GM18867 (cell line): ENCODE results near the gene HTRA2.
A peak's percentile ranks its signal among the peaks of the same experiment; 100 is the strongest.

Experiments
- ATAC-seq: cut with Tn5 transposase; IDR thresholded peaks from one replicate; pipeline ENCODE4 v1.9.1; 2021; ENCODE audit warnings: mild to moderate bottlenecking, moderate library complexity; ENCODE audit not compliant: unreplicated experiment

The HTRA2 gene

DNA sequence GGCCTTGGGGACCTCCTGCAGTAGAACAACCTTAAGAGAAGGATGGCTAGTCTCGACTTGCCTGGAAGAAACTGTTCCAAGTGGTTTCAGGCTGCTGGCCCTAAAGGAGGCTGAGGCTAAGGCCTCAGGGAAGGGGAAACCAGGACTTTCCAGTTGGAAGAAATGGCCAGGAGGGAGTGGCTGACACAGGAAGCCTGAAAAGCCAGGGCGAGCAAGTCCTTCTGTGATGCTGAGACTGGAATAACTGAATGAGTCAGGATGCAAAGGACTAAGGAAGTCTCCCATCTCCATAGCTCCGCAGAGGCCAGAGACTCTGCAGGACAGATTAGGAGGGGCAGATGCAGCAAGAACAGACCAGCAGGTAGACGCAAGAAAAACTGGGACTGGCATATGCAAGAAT is 7.4 kb downstream of the HTRA2 start:
- no peak for ATAC-seq

DNA sequence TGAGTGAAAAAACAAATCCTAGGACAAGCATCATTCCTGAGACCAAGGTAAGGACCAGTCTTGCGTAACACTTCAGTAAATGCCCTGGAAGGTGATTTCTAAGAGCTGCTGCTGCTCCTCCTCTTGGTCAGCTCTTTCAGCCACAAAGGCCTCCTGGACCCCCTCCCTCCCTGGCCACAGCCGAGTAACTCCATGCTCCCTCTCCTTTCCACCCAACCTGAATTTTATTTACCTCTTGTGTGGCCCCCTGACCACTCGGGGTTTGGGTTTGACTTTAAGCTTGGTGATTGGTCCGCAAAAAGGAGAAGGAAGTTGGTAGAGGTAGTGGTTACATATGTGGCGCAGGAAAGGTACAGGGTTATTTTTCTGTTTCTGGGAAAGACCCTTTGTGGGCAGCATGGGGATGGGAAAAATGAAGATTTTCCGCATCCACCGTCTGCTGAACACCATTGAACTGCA is 9.2 kb downstream of the HTRA2 start:
- ATAC-seq: no peak

DNA sequence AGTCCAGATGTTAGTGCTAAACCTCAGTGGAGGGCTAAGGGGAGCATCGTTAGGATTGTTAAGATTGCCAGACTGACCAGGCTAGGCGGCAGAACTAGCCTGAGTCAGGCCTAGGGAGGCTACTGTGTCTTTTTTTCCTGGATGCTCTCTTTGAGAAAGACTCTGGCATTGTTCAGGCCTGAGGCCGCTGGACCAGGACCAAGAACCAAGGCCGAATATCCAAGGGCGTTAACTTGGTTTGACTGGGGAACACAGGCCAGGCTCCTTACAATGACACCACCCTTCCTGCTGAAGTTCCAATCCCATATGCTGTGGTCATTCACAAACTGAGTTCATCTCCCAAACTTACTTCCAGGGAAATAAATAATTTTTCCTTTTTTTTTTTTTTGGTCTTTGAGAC is 10.6 kb downstream of the HTRA2 start:
- no peak for ATAC-seq

DNA sequence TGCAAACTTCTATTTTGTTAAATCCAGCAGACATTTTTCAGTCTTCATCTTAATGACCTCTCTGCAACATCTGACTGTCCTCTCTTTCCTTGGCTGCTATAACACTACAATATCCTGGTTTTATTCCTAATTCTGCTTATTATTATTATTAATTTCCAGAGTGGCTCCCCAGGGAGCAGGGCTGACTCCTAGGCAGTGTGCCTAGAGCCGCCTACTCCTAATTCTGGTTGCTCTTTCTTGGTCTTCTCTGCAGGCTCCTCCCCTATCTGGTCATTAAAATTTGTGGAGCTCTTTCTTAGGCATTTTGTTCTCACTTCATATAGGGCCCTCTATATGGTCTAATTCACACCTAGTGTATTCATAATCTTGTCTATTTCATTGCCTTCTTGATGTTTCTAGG is 13.2 kb downstream of the HTRA2 start:
- no peak for ATAC-seq

DNA sequence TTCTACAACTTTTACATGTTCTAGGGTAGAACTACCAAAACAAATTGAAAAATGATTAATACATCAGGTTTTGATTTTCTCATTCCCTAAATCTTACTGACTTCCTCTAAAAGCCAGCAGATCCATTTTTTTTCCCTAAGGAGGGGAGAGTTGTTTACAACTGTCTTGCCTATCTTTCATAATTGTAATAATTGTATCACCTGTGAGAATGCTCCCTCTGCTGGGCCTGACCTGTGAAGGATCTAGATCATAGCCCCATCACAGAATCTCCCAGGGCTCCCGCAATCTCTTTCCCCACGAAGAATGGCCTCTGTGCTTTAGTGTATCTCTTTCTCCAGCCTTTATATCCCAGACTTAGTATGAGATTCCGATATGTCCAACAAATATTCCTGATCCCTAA is 14.9 kb downstream of the HTRA2 start:
- no peak for ATAC-seq

DNA sequence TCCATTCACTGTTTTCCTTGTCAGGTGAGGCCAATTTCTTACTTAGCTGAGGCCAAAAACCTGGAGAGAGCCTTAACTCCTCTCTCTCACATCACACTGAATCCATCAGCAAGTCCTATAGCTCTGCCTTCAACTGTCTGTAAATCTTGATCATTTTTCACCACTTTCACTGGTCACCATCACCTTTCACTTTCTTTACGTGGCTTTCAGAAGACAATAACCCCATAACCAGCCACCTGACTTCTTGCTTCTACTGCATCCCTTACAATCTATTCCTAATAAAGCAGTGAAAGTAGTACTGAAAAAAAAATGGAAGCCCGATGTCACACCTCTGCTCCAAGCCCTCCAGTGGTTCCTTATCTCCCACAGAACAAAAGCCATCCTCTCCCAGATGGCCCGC is 16.3 kb downstream of the HTRA2 start:
- no peak for ATAC-seq

DNA sequence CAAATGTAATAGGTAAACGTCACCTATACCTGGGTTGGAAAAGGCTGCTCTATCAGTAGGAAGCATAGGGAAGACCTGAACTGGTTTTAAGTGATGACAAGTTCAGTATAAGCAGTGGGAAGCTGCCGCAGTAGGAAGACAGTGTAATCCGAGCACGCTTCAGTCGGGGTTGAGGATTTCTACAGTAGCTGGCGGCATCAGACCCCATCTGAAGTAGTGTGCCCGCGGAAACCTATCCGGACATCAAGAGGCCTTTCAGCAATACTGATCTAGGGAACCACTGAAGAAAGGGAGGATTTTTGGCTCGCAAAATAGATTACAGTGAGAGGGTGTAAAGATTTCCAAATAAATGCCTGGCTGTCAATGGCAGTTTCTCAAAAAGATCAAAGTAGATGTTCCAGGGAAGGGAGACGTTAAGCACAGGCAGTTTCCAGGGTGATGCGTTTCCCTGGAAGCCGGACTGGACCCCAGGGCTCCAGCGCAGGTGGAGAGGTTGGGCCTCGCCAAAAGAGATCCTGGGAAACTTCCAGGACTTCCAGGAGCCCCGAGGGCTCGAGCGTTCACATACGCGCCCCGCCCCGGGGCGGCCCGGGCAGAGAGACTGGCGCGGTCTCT is 18.7 kb downstream of the HTRA2 start:
- ATAC-seq: no peak

DNA sequence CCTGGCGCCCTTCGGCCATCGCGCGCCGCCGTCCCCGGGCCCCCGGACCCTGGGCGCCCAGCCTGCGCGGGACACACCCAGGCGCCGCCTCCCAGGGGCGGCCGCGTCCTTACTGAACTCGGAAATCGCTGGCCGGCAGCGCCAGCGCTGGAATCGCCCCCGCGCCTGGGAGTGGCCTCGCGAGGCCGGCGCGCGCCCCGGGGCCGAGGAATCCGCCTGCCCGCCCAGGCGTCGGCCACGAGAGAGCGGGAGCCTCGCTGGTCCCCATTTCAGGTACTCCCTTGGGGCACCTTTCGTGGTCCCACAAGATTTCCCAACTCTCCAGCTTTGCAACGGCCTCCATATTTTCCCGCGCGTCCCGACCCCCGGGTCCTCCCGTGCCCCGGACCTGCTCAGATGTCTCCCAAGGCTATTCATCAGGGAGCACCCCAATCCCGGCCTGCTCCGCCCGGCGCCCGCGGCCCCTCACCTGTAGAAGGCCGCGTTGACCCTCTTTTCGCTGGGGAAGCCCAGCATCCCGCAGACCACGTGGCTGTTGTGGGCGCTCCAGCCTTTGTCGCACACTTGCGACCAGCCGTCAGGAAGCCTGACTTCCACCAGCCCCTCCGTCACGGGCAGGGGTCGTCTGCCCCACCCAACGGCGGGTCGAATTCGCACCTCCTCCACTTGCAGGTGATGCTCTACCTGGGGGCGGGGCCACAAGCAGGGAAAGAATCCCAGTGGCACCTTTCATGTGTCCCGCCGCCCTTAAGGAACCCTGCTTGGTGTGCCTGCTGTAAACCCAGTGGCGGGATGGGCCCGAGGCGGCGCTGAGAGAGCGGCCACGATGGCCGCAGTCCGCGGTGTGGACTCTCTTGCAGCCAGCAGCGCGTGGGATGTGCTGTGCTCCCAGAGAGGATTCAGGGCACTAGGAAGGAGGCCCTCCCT is 19.4 kb downstream of the HTRA2 start:
- peak; percentile 34 for ATAC-seq

DNA sequence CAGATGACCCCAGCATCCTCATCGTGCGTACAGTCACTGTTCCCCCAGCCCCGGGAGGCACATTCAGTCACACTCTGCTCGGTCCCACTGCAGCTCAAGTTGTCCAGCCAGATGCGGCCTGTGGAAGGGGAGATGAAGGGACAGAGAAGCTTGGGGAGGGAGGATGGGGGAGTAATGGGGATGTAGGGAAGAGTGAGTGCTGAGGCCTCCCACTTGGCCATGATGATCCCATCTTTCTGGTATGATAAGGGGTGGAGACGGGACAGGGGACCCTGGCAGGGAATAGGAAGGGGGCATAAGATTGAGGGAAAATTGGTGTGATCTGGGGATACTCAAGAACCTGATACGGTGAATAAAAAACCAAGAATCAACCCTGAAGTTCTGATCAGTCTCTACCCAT is 20.5 kb downstream of the HTRA2 start:
- ATAC-seq: no peak

DNA sequence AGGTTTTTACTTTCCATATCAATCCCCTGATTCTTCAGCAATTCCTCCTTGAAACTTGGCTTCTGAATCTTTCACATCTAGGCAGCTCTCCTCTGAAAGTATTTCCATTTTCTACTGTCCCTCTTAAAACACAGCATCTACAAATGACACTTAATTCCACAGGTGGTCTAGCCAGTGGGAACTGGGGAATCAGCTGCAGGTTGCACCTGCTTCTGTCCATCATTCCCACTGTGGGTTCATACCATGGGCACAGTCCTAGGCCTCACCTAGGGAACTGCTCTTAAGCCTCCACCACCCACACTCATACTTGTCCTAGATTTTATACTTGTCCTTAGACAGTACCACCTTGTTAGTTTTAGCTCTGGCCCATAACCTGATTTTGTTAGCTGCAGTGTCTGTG is 21.8 kb downstream of the HTRA2 start:
- ATAC-seq: no peak

DNA sequence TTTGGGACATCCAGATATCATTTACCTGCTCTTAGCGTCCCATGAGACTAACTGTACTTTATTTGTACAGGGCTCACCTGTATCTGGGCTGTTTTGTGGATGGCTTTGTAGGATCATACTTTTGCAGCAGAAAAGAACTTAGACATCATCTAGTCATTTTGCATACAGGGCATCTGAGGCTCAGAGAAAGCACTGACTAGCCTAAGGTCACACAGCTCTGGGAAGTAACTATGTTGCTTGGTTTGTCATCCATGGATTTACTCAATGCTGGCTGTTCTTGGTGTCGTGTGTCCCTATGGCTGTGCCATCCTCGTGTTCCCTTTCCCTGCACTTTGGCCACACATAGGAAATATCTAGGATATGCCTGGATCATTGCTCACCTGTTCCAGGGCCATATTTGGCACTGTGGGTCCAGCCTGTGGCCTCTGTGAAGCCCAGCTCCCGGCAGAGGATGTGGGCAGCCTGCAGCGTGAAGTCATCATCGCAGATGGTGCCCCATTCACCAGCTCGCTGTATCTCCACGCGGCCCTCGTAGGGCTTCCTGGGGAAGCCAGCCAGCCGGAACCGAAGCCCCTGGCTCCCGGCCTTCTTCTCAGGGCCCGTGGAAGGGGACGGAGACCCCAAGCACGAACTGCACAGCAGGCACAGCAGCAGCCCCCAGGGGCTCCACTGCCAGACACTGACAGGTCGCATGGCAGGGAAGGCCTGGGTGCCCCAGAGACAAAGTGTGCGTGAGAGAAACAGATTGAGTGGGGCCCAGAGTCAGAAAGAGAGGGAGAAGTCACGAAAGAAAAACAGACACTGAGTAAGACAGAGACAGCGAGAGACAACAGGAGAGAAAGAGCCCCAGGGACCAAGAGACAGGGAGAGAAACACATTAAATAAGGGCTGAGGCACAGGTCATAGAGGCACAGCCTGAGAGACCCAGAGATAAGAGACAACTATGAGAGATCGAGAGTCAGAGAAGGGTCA is 22.5 kb downstream of the HTRA2 start:
- ATAC-seq: no peak

DNA sequence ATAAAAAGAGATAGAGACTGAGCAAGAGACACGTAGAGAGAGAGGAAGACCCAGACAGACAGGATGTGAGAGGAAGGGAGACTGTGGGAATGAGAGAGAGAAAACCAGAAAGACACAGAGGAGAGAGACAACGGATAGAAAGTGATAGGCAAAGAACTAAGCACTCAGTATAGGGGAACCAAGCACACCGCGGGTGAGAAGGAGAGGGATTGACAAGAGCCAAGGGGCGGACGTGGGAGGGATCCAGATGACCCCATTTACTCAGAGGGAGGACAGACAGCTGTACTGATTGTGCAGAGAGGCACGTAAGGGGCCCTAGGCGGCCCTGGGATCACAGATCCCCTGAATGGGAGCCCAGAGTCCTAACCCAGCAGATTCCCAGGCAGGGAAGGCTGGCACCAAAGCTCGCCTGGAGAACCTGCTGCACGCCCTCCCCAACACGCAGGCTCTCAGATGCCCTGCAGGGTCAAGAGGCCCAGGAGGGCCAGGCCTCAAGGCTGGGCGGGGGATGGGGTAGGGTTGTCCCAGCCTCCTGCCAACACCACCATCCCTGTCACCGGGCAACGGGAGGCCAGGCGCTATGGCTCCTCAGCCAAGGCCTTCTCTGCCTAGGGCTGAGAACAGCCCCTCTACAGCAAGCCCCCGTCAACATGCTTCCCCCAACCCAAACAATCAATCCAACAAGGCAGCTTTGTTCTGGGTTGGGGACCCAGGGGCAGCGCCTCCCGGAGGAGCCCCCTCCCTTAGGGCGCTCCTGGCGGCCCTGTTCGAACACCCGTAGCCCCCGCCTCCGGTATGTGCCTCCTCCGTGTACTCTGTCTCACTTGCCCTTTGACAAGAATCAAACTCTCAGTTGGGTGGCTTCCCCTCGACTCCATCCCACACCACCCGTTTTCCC is 23.4 kb downstream of the HTRA2 start:
- ATAC-seq: no peak

DNA sequence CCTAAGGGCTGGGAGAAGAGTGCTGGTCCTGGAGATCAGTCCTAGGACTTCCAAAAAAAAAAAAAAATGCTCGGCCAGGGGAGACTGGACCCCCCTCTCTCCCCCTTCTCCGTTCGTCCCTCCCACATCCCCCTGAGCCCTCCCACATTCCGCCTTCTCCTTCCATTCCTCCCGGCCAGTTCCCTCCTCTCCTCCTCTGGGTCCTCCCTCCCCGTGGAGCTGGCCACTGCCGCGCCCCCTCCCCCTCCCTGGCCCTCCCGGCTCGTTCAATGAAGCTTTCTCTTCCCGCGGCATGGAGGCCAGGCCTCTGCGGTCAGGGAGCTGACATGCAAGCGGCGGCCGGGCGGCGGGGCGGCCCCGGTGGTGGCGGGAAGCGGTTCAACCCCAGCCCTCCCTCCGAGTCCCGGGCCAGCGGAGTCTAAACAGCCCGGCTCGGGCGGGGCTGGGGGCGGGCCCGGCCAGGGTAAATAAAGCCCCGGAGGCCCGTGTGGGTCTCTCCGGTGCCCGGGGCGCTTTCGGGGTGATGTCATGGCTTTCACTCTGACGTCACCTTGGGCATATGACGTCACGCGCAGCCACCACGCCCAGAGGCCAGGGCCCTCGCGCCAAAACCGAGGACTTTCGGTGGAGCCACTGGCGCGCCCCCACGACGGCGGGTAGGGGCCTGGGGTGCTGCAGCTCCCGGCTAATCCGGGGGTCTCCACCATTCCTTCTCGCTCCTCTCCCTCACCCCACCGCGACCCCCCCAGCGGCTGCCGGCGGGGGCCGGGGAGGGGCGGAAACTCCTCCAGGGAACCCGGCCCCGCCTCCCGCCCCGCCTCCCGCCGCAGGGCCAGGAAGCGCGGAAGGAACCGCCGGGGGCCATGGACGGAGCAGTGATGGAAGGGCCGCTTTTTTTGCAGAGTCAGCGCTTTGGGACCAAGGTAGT is 24.4 kb downstream of the HTRA2 start, which contains the start of the genes DOK1 and LOXL3:
Gene DOK1, plus strand, starts transcription at position 829 of the 928 bp plus-strand sequence. Its CDS starts 35 bp downstream, at position 864.
Gene LOXL3, minus strand, starts transcription at position 51 of the 928 bp plus-strand sequence. CDS start 1,308 bp downstream, outside the sequence.
- peak; percentile 57 for ATAC-seq

DNA sequence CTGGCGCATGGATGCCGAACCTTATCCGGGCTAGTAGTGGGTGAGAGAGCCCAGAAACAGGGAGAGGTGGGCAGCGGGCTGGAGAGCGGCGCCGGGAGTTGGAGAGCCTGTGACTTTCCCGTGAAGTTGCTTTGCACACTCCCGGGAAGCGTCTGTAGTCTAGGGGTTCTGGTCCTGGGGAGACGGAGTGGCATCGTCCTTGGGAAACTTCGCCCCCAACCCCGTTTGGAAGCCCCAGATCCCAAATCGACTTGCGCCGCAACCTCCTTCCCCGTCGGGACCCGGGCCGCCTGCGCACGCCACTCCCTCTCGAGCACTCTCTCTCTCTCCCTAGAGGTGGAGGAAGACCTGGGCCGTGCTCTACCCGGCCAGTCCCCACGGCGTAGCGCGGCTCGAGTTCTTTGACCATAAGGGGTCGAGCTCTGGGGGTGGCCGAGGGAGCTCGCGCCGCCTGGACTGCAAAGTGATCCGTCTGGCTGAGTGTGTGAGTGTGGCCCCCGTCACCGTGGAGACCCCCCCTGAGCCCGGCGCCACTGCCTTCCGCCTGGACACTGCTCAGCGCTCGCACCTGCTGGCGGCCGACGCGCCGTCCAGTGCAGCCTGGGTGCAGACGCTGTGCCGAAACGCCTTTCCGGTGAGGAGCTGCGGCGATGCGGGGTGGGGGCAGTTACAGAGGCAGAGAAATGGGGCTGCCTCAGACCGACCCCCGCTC is 25.2 kb downstream of the HTRA2 start:
- ATAC-seq: peak; percentile 46

DNA sequence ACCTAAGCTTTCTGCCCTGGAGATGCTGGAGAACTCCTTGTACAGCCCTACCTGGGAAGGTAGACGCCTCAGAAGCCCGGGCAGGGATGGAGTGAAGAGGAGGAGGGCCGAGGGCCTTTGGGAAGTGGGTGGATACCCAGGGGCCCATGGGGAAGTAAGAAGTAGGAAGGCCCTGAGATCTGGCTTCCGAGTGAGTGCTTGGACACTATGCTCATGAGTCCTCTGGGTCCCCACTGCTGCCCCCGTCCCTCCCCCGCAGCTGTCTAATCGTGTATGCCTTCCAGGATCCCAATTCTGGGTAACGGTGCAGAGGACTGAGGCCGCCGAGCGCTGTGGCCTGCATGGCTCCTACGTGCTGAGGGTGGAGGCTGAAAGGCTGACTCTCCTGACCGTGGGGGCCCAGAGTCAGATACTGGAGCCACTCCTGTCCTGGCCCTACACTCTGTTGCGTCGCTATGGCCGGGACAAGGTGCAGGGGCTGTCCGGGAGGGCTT is 25.9 kb downstream of the HTRA2 start:
- no peak for ATAC-seq

DNA sequence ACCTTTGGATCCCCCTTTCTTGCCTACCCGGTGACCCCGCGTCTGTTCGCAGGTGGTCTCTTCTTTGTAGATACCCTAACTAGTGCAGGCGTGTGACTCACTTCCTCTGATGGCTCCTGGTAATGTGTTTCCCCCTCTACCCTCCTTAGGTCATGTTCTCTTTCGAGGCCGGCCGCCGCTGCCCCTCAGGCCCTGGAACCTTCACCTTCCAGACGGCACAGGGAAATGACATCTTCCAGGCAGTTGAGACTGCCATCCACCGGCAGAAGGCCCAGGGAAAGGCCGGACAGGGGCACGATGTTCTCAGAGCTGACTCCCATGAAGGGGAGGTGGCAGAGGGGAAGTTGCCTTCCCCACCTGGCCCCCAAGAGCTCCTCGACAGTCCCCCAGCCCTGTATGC is 26.4 kb downstream of the HTRA2 start:
- no peak for ATAC-seq

DNA sequence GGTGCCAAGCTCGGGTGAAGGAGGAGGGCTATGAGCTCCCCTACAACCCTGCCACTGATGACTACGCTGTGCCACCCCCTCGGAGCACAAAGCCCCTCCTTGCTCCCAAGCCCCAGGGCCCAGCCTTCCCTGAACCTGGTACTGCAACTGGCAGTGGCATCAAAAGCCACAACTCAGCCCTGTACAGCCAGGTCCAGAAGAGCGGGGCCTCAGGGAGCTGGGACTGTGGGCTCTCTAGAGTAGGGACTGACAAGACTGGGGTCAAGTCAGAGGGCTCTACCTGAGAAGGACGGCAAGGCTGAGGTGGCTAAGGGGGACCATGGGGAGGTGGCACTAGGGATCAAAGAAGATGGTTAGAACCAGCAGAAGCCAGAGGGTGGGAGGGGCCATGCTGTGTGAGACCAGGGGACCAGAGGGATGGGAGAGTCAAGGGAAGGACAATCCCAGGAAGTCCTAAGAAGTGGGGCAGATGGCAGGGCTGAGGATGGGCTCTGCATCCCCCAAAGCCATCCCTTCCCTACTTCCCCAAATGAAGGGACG is 27.2 kb downstream of the HTRA2 start:
- no peak for ATAC-seq
